ENCODE data around the gene PEMT.

Gene PEMT

GRCh38 chr17:17559164-17559563 is 32.3 kb downstream of the PEMT start:
- H3K4me3 Mint-ChIP-seq = no peak overlapping the region

GRCh38 chr17:17558431-17558830 is 33.1 kb downstream of the PEMT start:
- no peaks in the 10 kb centered on the region for H3K9me3 Mint-ChIP-seq
- no peak for ATAC-seq (ENCODE audit: low read depth)

More at GRCh38 chr17:17559164-17559563, 32.3 kb downstream of the PEMT start:
- Mint-ChIP-seq H3K9me3 (no peaks in the 10 kb centered on the region), H3K27me3 (no peaks in the 10 kb centered on the region), H3K4me1 (peaks cover 2% of the 10 kb centered on the region), H3K36me3 (no peaks in the 10 kb centered on the region), H3K27ac (no peak overlapping the region)
- no peak for DNase-seq (ENCODE audit: low spot score in 2 of 2)
- no peak for ATAC-seq (ENCODE audit: low read depth)

GRCh38 chr17:17557796-17558195 is 33.7 kb downstream of the PEMT start:
- no peak for ATAC-seq (ENCODE audit: low read depth)
- no peaks in the 10 kb centered on the region for H3K9me3 Mint-ChIP-seq
- no peaks in the 10 kb centered on the region for H3K36me3 Mint-ChIP-seq
- H3K4me3 Mint-ChIP-seq = no peak overlapping the region
- no peaks in the 10 kb centered on the region for H3K27me3 Mint-ChIP-seq
- H3K27ac Mint-ChIP-seq = no peak overlapping the region
- no peak for DNase-seq (ENCODE audit: low spot score in 2 of 2)
- peaks cover 2% of the 10 kb centered on the region for H3K4me1 Mint-ChIP-seq

More at GRCh38 chr17:17558431-17558830, 33.1 kb downstream of the PEMT start:
- H3K4me3 Mint-ChIP-seq = no peak overlapping the region
- no peak for DNase-seq (ENCODE audit: low spot score in 2 of 2)
- H3K36me3 Mint-ChIP-seq = no peaks in the 10 kb centered on the region
- peaks cover 2% of the 10 kb centered on the region for H3K4me1 Mint-ChIP-seq
- no peak overlapping the region for H3K27ac Mint-ChIP-seq
- H3K27me3 Mint-ChIP-seq = no peaks in the 10 kb centered on the region

- Mint-ChIP-seq H3K27ac (no peak overlapping the region), H3K4me3 (no peak overlapping the region), H3K36me3 (no peaks in the 10 kb centered on the region), H3K27me3 (no peaks in the 10 kb centered on the region), H3K9me3 (no peaks in the 10 kb centered on the region), H3K4me1 (peaks cover 2% of the 10 kb centered on the region)
- no peak for DNase-seq (ENCODE audit: low spot score in 2 of 2)
- no peak for ATAC-seq (ENCODE audit: low read depth)
These were observed 34.8 kb downstream of the PEMT start for GRCh38 chr17:17556671-17557070.

- no peak overlapping the region for H3K27ac Mint-ChIP-seq
- H3K4me3 Mint-ChIP-seq = no peak overlapping the region
These were observed 35.6 kb downstream of the PEMT start for GRCh38 chr17:17555906-17556305.

GRCh38 chr17:17555151-17555550 is 36.4 kb downstream of the PEMT start:
- no peaks in the 10 kb centered on the region for H3K36me3 Mint-ChIP-seq
- peaks cover 2% of the 10 kb centered on the region for H3K4me1 Mint-ChIP-seq
- H3K27ac Mint-ChIP-seq = no peak overlapping the region
- H3K27me3 Mint-ChIP-seq = no peaks in the 10 kb centered on the region
- no peak for ATAC-seq (ENCODE audit: low read depth)
- no peaks in the 10 kb centered on the region for H3K9me3 Mint-ChIP-seq
- no peak for DNase-seq (ENCODE audit: low spot score in 2 of 2)
- no peak overlapping the region for H3K4me3 Mint-ChIP-seq

More at GRCh38 chr17:17555906-17556305, 35.6 kb downstream of the PEMT start:
- Mint-ChIP-seq H3K27me3 (no peaks in the 10 kb centered on the region), H3K4me1 (peaks cover 2% of the 10 kb centered on the region), H3K36me3 (no peaks in the 10 kb centered on the region), H3K9me3 (no peaks in the 10 kb centered on the region)
- ATAC-seq (ENCODE audit: low read depth) = no peak
- no peak for DNase-seq (ENCODE audit: low spot score in 2 of 2)

- Mint-ChIP-seq H3K27me3 (no peaks in the 10 kb centered on the region), H3K4me1 (peaks cover 2% of the 10 kb centered on the region), H3K9me3 (no peaks in the 10 kb centered on the region), H3K27ac (no peak overlapping the region), H3K4me3 (no peak overlapping the region), H3K36me3 (no peaks in the 10 kb centered on the region)
- DNase-seq (ENCODE audit: low spot score in 2 of 2) (no peak), ATAC-seq (ENCODE audit: low read depth) (no peak)
These were observed 37.2 kb downstream of the PEMT start for GRCh38 chr17:17554266-17554665.

- Mint-ChIP-seq H3K4me3 (no peak overlapping the region), H3K4me1 (peaks cover 2% of the 10 kb centered on the region), H3K27me3 (no peaks in the 10 kb centered on the region)
These were observed 38.0 kb downstream of the PEMT start for GRCh38 chr17:17553217-17554195.

GRCh38 chr17:17552351-17553216 is 38.9 kb downstream of the PEMT start:
- ATAC-seq (ENCODE audit: low read depth) (no peak), DNase-seq (ENCODE audit: low spot score in 2 of 2) (no peak)
- H3K9me3 Mint-ChIP-seq = no peaks in the 10 kb centered on the region
- H3K4me1 Mint-ChIP-seq = peaks cover 2% of the 10 kb centered on the region
- no peak overlapping the region for H3K4me3 Mint-ChIP-seq
- H3K27me3 Mint-ChIP-seq = no peaks in the 10 kb centered on the region
- no peak overlapping the region for H3K27ac Mint-ChIP-seq
- peaks cover 2% of the 10 kb centered on the region for H3K36me3 Mint-ChIP-seq

More at GRCh38 chr17:17553217-17554195, 38.0 kb downstream of the PEMT start:
- ATAC-seq (ENCODE audit: low read depth) = no peak
- no peak for DNase-seq (ENCODE audit: low spot score in 2 of 2)
- Mint-ChIP-seq H3K36me3 (no peaks in the 10 kb centered on the region), H3K9me3 (no peaks in the 10 kb centered on the region), H3K27ac (no peak overlapping the region)

GRCh38 chr17:17551361-17551760 is 40.1 kb downstream of the PEMT start:
- H3K36me3 Mint-ChIP-seq = peaks cover 2% of the 10 kb centered on the region
- ATAC-seq (ENCODE audit: low read depth) (no peak), DNase-seq (ENCODE audit: low spot score in 2 of 2) (no peak)
- H3K4me3 Mint-ChIP-seq = no peak overlapping the region
- H3K27ac Mint-ChIP-seq = no peak overlapping the region
- H3K27me3 Mint-ChIP-seq = no peaks in the 10 kb centered on the region
- no peaks in the 10 kb centered on the region for H3K4me1 Mint-ChIP-seq
- no peaks in the 10 kb centered on the region for H3K9me3 Mint-ChIP-seq

GRCh38 chr17:17549732-17550366 is 41.7 kb downstream of the PEMT start:
- Mint-ChIP-seq H3K36me3 (peaks cover 2% of the 10 kb centered on the region), H3K27me3 (no peaks in the 10 kb centered on the region), H3K27ac (no peak overlapping the region), H3K4me1 (no peaks in the 10 kb centered on the region), H3K9me3 (no peaks in the 10 kb centered on the region), H3K4me3 (no peak overlapping the region)
- ATAC-seq (ENCODE audit: low read depth) (no peak), DNase-seq (ENCODE audit: low spot score in 2 of 2) (no peak)

- H3K4me3 Mint-ChIP-seq = no peak overlapping the region
- no peaks in the 10 kb centered on the region for H3K4me1 Mint-ChIP-seq
- no peaks in the 10 kb centered on the region for H3K9me3 Mint-ChIP-seq
- H3K36me3 Mint-ChIP-seq = peaks cover 2% of the 10 kb centered on the region
- no peak overlapping the region for H3K27ac Mint-ChIP-seq
- DNase-seq (ENCODE audit: low spot score in 2 of 2) (no peak), ATAC-seq (ENCODE audit: low read depth) (no peak)
- no peaks in the 10 kb centered on the region for H3K27me3 Mint-ChIP-seq
These were observed 43.5 kb downstream of the PEMT start for GRCh38 chr17:17548044-17548443.

GRCh38 chr17:17547210-17547764 is 44.2 kb downstream of the PEMT start:
- Mint-ChIP-seq H3K4me1 (no peaks in the 10 kb centered on the region), H3K27ac (no peak overlapping the region), H3K36me3 (peaks cover 2% of the 10 kb centered on the region), H3K4me3 (no peak overlapping the region), H3K27me3 (no peaks in the 10 kb centered on the region), H3K9me3 (no peaks in the 10 kb centered on the region)
- DNase-seq (ENCODE audit: low spot score in 2 of 2) (no peak), ATAC-seq (ENCODE audit: low read depth) (no peak)
